Caki2 (cell line): ENCODE measurements around the gene SRSF1. TPM values are rescaled to one million over a fixed set of nuclear protein-coding genes. Genes with fewer than 3 reads are reported as not detected.
"Not testable (repeated sequence)": the region's sequence is repeated elsewhere in the genome, so short reads cannot be mapped to it uniquely, and the experiment has no call there.

ENCODE experiments used
- DNase-seq: peaks from one replicate; pipeline ENCODE4 v3.0.0-alpha.2; 2015; ENCODE audit warnings: low read depth
- in situ Hi-C: cut with HindIII; loops from 2 replicates; pipeline ENCODE4 v1.10.0; 2016; ENCODE audit warnings: low sequenced_read_pairs, low pct_unique_long_range_greater_than_20kb, mixed read lengths
- total RNA-seq: library from RNA; depleted of rRNA; stranded (reverse); fragments of >200 nt; shearing (Covaris generic); gene quantifications from 2 replicates; pipeline ENCODE4 v1.2.3, GENCODE V29; 2014; ENCODE audit warnings: low replicate concordance; rRNA removed

SRSF1 gene, protein sequence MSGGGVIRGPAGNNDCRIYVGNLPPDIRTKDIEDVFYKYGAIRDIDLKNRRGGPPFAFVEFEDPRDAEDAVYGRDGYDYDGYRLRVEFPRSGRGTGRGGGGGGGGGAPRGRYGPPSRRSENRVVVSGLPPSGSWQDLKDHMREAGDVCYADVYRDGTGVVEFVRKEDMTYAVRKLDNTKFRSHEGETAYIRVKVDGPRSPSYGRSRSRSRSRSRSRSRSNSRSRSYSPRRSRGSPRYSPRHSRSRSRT
- total RNA-seq = 242 and 309 TPM in 2 replicates

- peak; percentile 98 for DNase-seq
- in situ Hi-C loops = no loop called here
Observed at GRCh38 chr17:58006924-58007780, at the start of gene SRSF1. SRSF1 (minus strand) TSS chr17:58007246; CDS start chr17:58007137, 109 bp downstream.

DNA sequence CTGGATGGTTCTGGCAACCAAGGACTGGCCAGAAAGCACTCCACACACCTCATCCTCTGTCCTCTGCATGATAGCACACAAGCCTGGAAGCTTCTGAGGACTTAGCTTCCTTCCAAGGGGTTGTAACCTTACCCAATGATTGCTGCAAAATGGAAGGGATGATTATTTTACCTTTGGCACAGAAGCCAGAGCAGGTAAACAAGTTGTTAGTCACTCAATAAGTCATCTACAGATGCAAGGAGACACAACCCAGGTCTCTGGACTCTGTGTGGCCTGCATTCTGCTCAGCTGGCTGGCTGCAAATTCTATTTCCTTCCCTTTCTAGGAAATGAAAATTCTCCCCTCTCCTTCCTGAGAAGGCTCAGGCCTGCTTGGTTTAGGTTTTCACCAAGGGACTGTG, 49.4 kb upstream of the SRSF1 start:
- no peak for DNase-seq
- in situ Hi-C loops = no loop called here

- no peak for DNase-seq
- in situ Hi-C loops = no loop called here
Observed at GRCh38 chr17:58054641-58055040, 47.6 kb upstream of the SRSF1 start.

- in situ Hi-C loops = no loop called here
- DNase-seq = no peak
Observed at GRCh38 chr17:58052945-58053715, 46.1 kb upstream of the SRSF1 start.

- in situ Hi-C loops = no loop called here
- DNase-seq = no peak
Observed at GRCh38 chr17:58052407-58052806, 45.4 kb upstream of the SRSF1 start.

DNA sequence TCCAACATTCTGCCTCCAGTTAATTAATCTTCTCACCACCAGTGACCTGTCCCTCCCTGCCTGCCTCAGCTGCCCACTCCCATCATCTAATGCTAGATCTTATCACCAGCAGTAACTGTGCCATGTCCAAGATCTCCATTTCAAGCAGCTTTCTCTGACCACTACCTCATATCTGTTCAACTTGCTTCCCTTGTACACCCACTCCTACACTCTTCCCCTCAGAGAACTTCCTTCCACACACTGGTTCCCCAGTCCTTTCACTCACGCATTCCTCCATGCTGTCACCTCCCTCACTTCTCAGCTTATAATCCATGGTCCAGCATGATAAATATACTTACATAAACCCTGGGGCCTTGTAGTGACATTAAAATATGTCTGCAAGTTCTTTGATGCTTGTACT, 44.4 kb upstream of the SRSF1 start:
- no peak for DNase-seq
- in situ Hi-C loops = no loop called here

GRCh38 chr17:58050966-58051365, 43.9 kb upstream of the SRSF1 start:
- no peak for DNase-seq
- in situ Hi-C loops = no loop called here

- in situ Hi-C loops = no loop called here
- DNase-seq = no peak
Observed at GRCh38 chr17:58049533-58049932, 42.5 kb upstream of the SRSF1 start.

DNA sequence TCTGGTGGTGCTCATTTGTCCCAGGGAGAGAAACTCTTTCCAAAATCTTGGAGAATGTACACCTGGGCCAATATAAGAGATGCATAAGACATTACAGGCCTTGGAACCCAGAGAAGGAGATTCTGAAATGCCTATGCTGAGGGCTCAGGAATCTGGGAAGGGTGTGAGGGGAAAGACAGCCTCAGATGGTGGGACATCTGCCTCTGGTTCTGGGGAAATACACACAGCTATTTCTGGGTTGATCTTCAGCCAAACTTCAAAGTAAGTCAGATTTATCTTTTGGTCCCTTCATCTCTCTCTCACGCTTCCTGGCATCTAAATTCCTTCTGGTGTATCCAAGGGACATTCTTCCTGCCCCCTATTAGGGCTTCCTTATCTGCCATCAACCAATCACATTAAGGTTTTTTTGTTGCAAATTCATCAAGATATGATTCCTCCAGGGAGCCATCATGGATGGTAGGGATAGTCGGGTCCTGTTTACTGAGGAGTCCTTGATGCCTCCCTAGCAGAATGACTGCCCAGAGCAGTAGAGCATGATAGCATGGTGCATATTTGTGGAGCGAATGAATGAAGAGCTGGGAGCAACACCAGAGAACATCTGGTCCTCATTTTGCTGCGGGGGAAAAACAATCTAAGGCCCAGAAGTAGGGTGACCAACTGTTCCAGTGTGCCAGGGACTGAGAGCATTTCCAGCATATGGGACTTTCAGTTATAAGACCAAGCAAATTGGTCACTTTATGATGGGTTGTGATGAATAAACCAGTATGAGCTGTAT, 40.5 kb upstream of the SRSF1 start:
- in situ Hi-C loops = no loop called here
- DNase-seq = no peak

- no peak for DNase-seq
- in situ Hi-C loops = no loop called here
Observed at GRCh38 chr17:58046239-58047094, 39.4 kb upstream of the SRSF1 start.

GRCh38 chr17:58044256-58044655, 37.2 kb upstream of the SRSF1 start:
- DNase-seq, in situ Hi-C loops: not testable (repeated sequence)

GRCh38 chr17:58043221-58044181, 36.5 kb upstream of the SRSF1 start:
- in situ Hi-C loops = no loop called here
- DNase-seq = no peak

DNA sequence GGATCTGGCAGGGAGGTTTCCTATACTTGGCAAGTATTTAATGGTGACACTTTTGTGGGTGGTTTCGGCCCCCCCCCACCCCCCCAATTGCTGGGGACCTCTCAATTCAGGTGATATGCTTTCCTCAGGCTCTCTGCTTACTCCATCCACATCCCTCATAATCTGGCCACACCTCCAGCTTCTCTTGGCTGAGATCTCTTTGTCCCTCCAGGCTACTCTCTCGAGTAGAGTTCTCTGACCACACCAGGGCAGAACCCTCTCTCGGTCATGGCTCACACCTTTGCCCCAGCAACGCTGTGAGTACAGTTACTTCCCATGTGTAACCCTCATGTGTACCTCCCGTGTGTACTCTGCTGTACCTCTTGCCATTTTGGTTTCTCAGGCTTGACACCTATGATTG, 34.1 kb upstream of the SRSF1 start:
- in situ Hi-C loops = no loop called here
- DNase-seq = no peak

DNA sequence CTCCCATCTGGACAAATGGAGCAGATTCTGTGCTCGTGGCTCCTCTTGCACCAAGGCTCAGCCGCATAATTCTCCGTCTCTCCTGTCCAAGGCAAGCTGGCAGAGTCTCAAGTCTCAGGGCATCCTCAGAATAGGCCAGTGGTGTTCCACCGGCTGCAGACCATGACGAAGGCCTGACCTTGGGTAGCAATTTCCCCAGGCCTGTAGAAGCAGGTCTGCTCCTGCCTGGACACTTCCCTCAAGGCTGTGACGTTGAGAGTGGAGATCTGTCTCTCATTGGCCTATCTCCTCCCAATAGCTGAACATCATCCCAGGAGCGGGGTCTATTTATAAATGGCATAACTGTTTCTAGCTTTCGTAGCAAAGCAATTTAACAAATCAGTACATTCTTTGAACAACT, 33.3 kb upstream of the SRSF1 start:
- in situ Hi-C loops = no loop called here

DNA sequence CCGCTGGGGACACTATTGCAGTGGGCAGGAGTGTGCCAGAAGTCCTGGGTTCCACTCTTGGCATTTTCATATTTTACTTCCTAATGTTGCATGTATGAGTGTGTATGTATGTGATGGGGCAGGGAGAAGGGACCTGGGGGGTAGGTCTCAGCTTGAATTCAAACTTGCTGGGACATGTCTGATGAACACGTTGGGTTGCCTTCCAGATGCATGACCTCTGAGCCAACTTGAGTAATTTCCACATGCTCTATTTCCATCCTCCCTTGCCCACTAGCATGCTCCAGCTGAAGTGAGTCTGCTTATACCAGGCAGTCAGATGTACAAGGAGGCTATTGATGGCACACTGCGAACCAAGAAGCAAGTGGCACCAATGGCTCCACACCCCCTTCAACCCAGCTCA, 32.9 kb upstream of the SRSF1 start:
- no peak for DNase-seq
- in situ Hi-C loops = no loop called here

More for the DNA sequence above, 33.3 kb upstream of the SRSF1 start:
- no peak for DNase-seq

- DNase-seq = no peak
- in situ Hi-C loops = no loop called here
Observed at GRCh38 chr17:58032691-58033415, 25.8 kb upstream of the SRSF1 start.
